Loucy (cell line): ENCODE results near the gene CCM2.

Experiments
- H2AFZ ChIP-seq: fragments of 200-600 bp; sonication (generic); 2 replicates; pipeline ENCODE4 v1.6.0; 2016; ENCODE audit warnings: antibody characterized with exemption, mild to moderate bottlenecking, low read length, moderate library complexity
- H3F3A ChIP-seq: fragments of 200-600 bp; 2 replicates; pipeline ENCODE4 v1.6.0; 2016; ENCODE audit warnings: antibody characterized with exemption, low read depth, mild to moderate bottlenecking
- H3K27me3 ChIP-seq: fragments of 200-600 bp; sonication (generic); 2 replicates; pipeline ENCODE4 v1.6.1; 2014; ENCODE audit warnings: low read length, mild to moderate bottlenecking; ENCODE audit not compliant: insufficient read depth, poor library complexity, severe bottlenecking
- H3K36me3 ChIP-seq: fragments of 200-600 bp; sonication (generic); 2 replicates; pipeline ENCODE4 v1.6.1; 2016; ENCODE audit warnings: low read length; ENCODE audit not compliant: insufficient read depth
- H3K4me1 ChIP-seq: fragments of 200-600 bp; sonication (generic); 2 replicates; pipeline ENCODE4 v1.5.1; 2014; ENCODE audit warnings: low read length, mild to moderate bottlenecking; ENCODE audit not compliant: insufficient read depth, poor library complexity, severe bottlenecking
- H3K4me2 ChIP-seq: fragments of 200-600 bp; sonication (generic); 2 replicates; pipeline ENCODE4 v1.6.0; 2014; ENCODE audit warnings: antibody characterized with exemption, low read length, low read depth, mild to moderate bottlenecking; ENCODE audit not compliant: poor library complexity, severe bottlenecking
- H3K4me3 ChIP-seq: fragments of 200-600 bp; sonication (generic); 2 replicates; pipeline ENCODE4 v1.5.1; 2014; ENCODE audit warnings: low read length, mild to moderate bottlenecking, mixed read lengths; ENCODE audit not compliant: poor library complexity, severe bottlenecking
- H3K79me2 ChIP-seq: fragments of 200-600 bp; sonication (generic); 2 replicates; pipeline ENCODE4 v1.6.1; 2014; ENCODE audit warnings: low read length; ENCODE audit not compliant: insufficient read depth
- H3K9ac ChIP-seq: fragments of 200-600 bp; sonication (generic); 2 replicates; pipeline ENCODE4 v1.6.0; 2014; ENCODE audit warnings: mild to moderate bottlenecking, low read depth, low read length, moderate library complexity; ENCODE audit not compliant: poor library complexity, severe bottlenecking
- H3K9me2 ChIP-seq: fragments of 200-600 bp; sonication (generic); replicated peaks from 2 replicates; pipeline ENCODE4 v1.6.1; 2016; ENCODE audit warnings: low read depth, low read length, mixed read lengths
- H3K9me3 ChIP-seq: fragments of 200-600 bp; sonication (generic); 2 replicates; pipeline ENCODE4 v1.6.1; 2014; ENCODE audit warnings: mild to moderate bottlenecking, antibody characterized with exemption, low read length, low read depth; ENCODE audit not compliant: insufficient read depth
- H4K20me1 ChIP-seq: fragments of 200-600 bp; sonication (generic); 2 replicates; pipeline ENCODE4 v1.6.0; 2014; ENCODE audit warnings: antibody characterized with exemption, low read length, mild to moderate bottlenecking; ENCODE audit not compliant: insufficient read depth, poor library complexity, severe bottlenecking
- CTCF ChIP-seq: fragments of 200-600 bp; sonication (generic); conservative IDR thresholded peaks from 2 replicates; pipeline ENCODE4 v1.5.1; 2014; ENCODE audit warnings: mild to moderate bottlenecking, antibody characterized with exemption, low read length
- EZH2phosphoT487 ChIP-seq: fragments of 200-600 bp; IDR thresholded peaks from 2 replicates; pipeline ENCODE4 v1.6.1; 2018; ENCODE audit warnings: antibody characterized with exemption, mild to moderate bottlenecking, moderate library complexity, borderline replicate concordance

Gene CCM2

GRCh38 chr7:45054442-45054841 lies 54.4 kb downstream of the CCM2 start:
- Histone ChIP-seq H3K9me2 (no peaks in the 10 kb centered on the region), H3K4me1 (no peaks in the 10 kb centered on the region), H3F3A (no peaks in the 10 kb centered on the region), H3K79me2 (peaks cover 94% of the 10 kb centered on the region), H2AFZ (no peak overlapping the region), H3K27me3 (no peaks in the 10 kb centered on the region), H3K9ac (no peak overlapping the region), H4K20me1 (peaks cover 88% of the 10 kb centered on the region), H3K4me3 (no peak overlapping the region), H3K36me3 (peaks cover 63% of the 10 kb centered on the region), H3K4me2 (no peak overlapping the region), H3K9me3 (no peaks in the 10 kb centered on the region)
- TF ChIP-seq EZH2phosphoT487 (no peak), CTCF (no peak)

- Histone ChIP-seq H3K4me1 (no peaks in the 10 kb centered on the region), H3F3A (no peaks in the 10 kb centered on the region), H4K20me1 (peaks cover 88% of the 10 kb centered on the region), H3K36me3 (peaks cover 61% of the 10 kb centered on the region), H3K9ac (no peak overlapping the region), H3K4me3 (no peak overlapping the region), H2AFZ (no peak overlapping the region), H3K79me2 (peaks cover 95% of the 10 kb centered on the region), H3K27me3 (no peaks in the 10 kb centered on the region), H3K4me2 (no peak overlapping the region), H3K9me3 (no peaks in the 10 kb centered on the region), H3K9me2 (no peaks in the 10 kb centered on the region)
- TF ChIP-seq EZH2phosphoT487, result no peak
- no peak for TF ChIP-seq CTCF
Measured at GRCh38 chr7:45055016-45055415, 55.0 kb downstream of the CCM2 start.

GRCh38 chr7:45055594-45056219 lies 55.7 kb downstream of the CCM2 start:
- Histone ChIP-seq H3K9me2 (no peaks in the 10 kb centered on the region), H3K4me3 (no peak overlapping the region), H3K79me2 (peaks cover 95% of the 10 kb centered on the region), H2AFZ (no peak overlapping the region), H3K4me2 (no peak overlapping the region), H3K36me3 (peaks cover 62% of the 10 kb centered on the region), H3K9ac (no peak overlapping the region), H3F3A (no peaks in the 10 kb centered on the region), H3K4me1 (no peaks in the 10 kb centered on the region), H4K20me1 (peaks cover 88% of the 10 kb centered on the region), H3K9me3 (no peaks in the 10 kb centered on the region), H3K27me3 (no peaks in the 10 kb centered on the region)
- TF ChIP-seq CTCF (no peak), EZH2phosphoT487 (no peak)
